ENCODE measurements around the gene SLC50A1.

DNA sequence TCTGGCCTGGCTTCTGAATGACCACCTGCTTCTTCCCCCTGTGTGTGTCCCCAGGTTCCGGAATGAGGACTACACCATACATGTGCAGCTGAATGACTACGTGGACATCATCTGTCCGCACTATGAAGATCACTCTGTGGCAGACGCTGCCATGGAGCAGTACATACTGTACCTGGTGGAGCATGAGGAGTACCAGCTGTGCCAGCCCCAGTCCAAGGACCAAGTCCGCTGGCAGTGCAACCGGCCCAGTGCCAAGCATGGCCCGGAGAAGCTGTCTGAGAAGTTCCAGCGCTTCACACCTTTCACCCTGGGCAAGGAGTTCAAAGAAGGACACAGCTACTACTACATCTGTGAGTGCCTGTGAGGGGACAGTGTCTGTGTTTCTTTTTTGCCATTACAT, 4.4 kb upstream of the SLC50A1 start:
- TF ChIP-seq, protein P1, sequence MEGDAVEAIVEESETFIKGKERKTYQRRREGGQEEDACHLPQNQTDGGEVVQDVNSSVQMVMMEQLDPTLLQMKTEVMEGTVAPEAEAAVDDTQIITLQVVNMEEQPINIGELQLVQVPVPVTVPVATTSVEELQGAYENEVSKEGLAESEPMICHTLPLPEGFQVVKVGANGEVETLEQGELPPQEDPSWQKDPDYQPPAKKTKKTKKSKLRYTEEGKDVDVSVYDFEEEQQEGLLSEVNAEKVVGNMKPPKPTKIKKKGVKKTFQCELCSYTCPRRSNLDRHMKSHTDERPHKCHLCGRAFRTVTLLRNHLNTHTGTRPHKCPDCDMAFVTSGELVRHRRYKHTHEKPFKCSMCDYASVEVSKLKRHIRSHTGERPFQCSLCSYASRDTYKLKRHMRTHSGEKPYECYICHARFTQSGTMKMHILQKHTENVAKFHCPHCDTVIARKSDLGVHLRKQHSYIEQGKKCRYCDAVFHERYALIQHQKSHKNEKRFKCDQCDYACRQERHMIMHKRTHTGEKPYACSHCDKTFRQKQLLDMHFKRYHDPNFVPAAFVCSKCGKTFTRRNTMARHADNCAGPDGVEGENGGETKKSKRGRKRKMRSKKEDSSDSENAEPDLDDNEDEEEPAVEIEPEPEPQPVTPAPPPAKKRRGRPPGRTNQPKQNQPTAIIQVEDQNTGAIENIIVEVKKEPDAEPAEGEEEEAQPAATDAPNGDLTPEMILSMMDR (IDR thresholded peaks at IDR 0.05): no peak
- TF ChIP-seq, protein P2, sequence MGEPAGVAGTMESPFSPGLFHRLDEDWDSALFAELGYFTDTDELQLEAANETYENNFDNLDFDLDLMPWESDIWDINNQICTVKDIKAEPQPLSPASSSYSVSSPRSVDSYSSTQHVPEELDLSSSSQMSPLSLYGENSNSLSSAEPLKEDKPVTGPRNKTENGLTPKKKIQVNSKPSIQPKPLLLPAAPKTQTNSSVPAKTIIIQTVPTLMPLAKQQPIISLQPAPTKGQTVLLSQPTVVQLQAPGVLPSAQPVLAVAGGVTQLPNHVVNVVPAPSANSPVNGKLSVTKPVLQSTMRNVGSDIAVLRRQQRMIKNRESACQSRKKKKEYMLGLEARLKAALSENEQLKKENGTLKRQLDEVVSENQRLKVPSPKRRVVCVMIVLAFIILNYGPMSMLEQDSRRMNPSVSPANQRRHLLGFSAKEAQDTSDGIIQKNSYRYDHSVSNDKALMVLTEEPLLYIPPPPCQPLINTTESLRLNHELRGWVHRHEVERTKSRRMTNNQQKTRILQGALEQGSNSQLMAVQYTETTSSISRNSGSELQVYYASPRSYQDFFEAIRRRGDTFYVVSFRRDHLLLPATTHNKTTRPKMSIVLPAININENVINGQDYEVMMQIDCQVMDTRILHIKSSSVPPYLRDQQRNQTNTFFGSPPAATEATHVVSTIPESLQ (CRISPR knock-in tag; IDR thresholded peaks at IDR 0.05): no peak
- TF ChIP-seq, protein P3, sequence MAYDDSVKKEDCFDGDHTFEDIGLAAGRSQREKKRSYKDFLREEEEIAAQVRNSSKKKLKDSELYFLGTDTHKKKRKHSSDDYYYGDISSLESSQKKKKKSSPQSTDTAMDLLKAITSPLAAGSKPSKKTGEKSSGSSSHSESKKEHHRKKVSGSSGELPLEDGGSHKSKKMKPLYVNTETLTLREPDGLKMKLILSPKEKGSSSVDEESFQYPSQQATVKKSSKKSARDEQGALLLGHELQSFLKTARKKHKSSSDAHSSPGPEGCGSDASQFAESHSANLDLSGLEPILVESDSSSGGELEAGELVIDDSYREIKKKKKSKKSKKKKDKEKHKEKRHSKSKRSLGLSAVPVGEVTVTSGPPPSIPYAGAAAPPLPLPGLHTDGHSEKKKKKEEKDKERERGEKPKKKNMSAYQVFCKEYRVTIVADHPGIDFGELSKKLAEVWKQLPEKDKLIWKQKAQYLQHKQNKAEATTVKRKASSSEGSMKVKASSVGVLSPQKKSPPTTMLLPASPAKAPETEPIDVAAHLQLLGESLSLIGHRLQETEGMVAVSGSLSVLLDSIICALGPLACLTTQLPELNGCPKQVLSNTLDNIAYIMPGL (CRISPR knock-in tag; IDR thresholded peaks at IDR 0.05): no peak
- no peak for TF ChIP-seq SP1 (CRISPR knock-in tag; conservative IDR thresholded peaks at IDR 0.05)
- TF ChIP-seq FOXK1 (CRISPR knock-in tag; IDR thresholded peaks at IDR 0.05): no peak
- TF ChIP-seq ZBTB21 (CRISPR knock-in tag; IDR thresholded peaks at IDR 0.05; ENCODE audit: borderline replicate concordance): no peak
- TF ChIP-seq GABPB1 (CRISPR knock-in tag; IDR thresholded peaks at IDR 0.05): no peak
- no peak for TF ChIP-seq ZNF121 (CRISPR knock-in tag; IDR thresholded peaks at IDR 0.05)
- no peak for TF ChIP-seq NFYB (CRISPR knock-in tag; conservative IDR thresholded peaks at IDR 0.05; ENCODE audit: low read depth)
- TF ChIP-seq, protein P4, sequence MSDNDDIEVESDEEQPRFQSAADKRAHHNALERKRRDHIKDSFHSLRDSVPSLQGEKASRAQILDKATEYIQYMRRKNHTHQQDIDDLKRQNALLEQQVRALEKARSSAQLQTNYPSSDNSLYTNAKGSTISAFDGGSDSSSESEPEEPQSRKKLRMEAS (CRISPR knock-in tag; IDR thresholded peaks at IDR 0.05): no peak
- TF ChIP-seq, protein P5, sequence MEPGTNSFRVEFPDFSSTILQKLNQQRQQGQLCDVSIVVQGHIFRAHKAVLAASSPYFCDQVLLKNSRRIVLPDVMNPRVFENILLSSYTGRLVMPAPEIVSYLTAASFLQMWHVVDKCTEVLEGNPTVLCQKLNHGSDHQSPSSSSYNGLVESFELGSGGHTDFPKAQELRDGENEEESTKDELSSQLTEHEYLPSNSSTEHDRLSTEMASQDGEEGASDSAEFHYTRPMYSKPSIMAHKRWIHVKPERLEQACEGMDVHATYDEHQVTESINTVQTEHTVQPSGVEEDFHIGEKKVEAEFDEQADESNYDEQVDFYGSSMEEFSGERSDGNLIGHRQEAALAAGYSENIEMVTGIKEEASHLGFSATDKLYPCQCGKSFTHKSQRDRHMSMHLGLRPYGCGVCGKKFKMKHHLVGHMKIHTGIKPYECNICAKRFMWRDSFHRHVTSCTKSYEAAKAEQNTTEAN (CRISPR knock-in tag; IDR thresholded peaks at IDR 0.05): no peak
- TF ChIP-seq, protein P6, sequence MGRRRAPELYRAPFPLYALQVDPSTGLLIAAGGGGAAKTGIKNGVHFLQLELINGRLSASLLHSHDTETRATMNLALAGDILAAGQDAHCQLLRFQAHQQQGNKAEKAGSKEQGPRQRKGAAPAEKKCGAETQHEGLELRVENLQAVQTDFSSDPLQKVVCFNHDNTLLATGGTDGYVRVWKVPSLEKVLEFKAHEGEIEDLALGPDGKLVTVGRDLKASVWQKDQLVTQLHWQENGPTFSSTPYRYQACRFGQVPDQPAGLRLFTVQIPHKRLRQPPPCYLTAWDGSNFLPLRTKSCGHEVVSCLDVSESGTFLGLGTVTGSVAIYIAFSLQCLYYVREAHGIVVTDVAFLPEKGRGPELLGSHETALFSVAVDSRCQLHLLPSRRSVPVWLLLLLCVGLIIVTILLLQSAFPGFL (CRISPR knock-in tag; IDR thresholded peaks at IDR 0.05; ENCODE audit: borderline replicate concordance): no peak
- TF ChIP-seq, protein P7, sequence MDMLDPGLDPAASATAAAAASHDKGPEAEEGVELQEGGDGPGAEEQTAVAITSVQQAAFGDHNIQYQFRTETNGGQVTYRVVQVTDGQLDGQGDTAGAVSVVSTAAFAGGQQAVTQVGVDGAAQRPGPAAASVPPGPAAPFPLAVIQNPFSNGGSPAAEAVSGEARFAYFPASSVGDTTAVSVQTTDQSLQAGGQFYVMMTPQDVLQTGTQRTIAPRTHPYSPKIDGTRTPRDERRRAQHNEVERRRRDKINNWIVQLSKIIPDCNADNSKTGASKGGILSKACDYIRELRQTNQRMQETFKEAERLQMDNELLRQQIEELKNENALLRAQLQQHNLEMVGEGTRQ (CRISPR knock-in tag; IDR thresholded peaks at IDR 0.05): no peak

Data from WTC11 (cell line).